Kidney tubule cell (primary cell): ENCODE data around the gene LCN6.
"Not testable (repeated sequence)": the region's sequence is repeated elsewhere in the genome, so short reads cannot be mapped to it uniquely, and the experiment has no call there.

Experiments
- DNase-seq: peaks from one replicate; pipeline ENCODE4 v3.0.0-alpha.2; 2018; ENCODE audit warnings: low spot score

The LCN6 gene, protein sequence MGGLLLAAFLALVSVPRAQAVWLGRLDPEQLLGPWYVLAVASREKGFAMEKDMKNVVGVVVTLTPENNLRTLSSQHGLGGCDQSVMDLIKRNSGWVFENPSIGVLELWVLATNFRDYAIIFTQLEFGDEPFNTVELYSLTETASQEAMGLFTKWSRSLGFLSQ

GRCh38 chr9:136748201-136748600, at the start of gene LCN6:
Gene LCN6 (minus strand): TSS chr9:136748525. CDS start chr9:136748483, 42 bp downstream.
- no peak for DNase-seq

DNA sequence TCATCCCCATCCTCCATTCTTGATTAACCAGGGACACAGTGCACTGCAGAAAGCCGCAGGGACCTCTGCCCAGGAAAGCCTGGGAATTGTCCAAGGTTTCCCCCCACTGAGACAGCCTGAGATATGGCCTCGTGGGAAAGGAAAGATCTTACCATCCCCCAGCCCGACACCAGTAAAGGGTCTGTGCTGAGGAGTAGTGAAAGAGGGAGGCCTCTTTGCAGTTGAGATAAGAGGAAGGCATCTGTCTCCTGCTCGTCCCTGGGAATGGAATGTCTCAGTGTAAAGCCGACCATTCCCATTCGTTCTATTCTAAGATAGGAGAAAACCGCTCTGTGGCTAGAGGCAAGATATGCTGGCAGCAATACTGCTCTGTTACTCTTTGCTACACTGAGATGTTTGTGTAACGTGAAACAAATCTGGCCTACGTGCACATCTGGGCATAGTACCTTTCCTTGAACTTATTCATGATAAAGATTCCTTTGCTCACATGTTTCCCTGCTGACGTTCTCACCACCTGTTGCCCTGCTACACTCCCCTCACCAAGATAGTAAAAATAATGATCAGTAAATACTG, 48.5 kb upstream of the LCN6 start:
- not testable (repeated sequence) for DNase-seq

DNA sequence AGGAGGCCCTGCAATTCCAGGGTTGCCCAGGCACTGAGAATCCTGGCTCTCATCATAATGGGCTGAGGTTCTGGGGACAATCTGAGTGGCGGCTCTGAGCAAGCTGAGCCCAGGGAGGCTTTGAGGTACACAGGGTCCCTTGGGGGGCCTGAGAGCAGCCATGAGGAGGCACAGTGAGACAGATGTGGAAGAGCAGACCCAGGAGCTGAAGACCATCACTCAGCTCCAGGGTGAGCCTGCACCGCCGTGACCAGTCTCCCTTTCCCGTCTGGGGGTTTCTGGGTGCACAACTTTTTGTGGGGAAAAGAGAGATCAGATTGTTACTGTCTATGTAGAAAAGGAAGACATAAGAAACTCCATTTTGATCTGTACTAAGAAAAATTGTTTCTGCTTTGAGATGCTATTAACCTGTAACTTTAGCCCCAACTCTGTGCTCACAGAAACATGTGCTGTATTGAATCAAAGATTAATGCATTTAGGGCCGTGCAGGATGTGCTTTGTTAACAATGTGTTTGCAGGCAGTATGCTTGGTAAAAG, 48.0 kb upstream of the LCN6 start, which contains the start of gene CCDC183:
Gene CCDC183 (plus strand): TSS at position 101 of the 537 bp plus-strand sequence. CDS start 60 bp downstream, at position 161.
- DNase-seq, result no peak

DNA sequence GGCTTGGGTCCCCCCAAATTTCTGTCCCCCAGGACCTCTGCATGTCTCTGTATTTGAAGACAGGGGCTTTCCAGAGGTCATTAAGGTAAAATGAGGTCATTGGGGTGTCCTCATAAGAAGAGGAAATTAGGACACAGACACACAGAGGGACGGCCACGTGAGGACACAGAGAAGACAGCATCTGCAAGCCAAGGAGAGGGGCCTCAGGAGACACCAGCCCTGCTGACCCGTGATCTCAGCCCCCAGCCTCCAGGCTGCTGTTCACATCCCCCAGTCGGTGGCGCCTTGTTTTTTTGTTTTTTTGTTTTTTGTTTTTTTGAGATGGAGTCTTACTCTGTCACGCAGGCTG, 46.6 kb upstream of the LCN6 start:
- no peak for DNase-seq

GRCh38 chr9:136794281-136794999, 46.1 kb upstream of the LCN6 start:
- no peak for DNase-seq

- DNase-seq, result no peak
These were observed 45.0 kb upstream of the LCN6 start for GRCh38 chr9:136793086-136793946.

DNA sequence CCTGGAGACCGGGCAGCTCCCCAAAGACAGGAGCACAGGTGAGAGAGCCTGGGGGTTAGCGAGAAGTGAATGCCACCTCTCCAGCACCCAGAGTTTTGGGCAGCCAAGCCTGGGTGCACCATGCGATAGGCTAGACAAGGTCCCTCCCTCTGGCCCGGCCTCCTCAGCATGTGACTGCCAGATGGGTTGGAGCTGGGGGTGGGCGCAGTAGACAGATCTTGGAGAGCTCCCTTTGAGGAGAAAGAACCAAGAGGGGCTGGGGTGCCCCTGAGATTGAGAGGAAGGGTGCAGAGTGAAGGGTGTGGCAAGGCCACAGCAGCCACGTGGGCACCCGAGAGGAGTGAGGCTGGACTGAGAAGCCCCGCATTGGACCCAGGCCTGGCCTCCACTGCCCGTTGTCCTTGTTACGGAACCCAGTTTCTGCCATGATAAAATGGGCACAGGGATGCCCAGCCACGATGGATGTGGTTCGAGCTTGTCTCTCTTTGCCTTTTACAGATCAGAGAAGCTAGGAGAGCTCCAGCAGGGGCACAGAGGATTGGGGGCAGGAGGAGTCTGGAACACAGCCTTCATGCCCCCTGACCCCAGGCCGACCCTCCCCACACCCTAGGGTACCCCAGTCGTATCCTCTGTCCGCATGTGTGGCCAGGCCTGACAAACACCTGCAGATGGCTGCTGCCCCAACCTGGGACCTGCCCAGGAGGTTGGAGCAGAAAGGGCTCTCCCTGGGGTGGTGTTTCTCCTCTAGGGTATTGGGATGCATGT, 44.2 kb upstream of the LCN6 start:
- no peak for DNase-seq

GRCh38 chr9:136791516-136792276, 43.4 kb upstream of the LCN6 start:
- peak; percentile 78 for DNase-seq

GRCh38 chr9:136790640-136791515, 42.6 kb upstream of the LCN6 start, which contains the start of gene TMEM141:
Gene TMEM141 (plus strand): TSS chr9:136791344. CDS start chr9:136791371, 27 bp downstream.
- peak; percentile 99 for DNase-seq

DNA sequence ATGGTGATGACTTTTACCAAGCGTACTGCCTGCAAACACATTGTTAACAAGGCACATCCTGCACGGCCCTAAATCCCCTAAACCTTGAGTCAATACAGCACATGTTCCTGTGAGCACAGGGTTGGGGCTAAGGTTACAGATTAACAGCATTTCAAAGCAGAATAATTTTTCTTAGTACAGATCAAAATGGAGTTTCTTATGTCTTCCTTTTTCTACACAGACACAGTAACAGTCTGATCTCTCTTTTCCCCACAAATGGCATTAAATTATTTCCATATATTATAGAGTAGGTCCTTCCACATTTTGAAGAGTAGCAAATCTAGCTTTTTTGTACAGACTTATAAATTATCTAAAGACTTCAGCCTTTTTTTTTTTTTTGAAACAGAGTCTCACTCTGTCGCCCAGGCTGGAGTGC, 41.2 kb upstream of the LCN6 start:
- DNase-seq, result no peak

DNA sequence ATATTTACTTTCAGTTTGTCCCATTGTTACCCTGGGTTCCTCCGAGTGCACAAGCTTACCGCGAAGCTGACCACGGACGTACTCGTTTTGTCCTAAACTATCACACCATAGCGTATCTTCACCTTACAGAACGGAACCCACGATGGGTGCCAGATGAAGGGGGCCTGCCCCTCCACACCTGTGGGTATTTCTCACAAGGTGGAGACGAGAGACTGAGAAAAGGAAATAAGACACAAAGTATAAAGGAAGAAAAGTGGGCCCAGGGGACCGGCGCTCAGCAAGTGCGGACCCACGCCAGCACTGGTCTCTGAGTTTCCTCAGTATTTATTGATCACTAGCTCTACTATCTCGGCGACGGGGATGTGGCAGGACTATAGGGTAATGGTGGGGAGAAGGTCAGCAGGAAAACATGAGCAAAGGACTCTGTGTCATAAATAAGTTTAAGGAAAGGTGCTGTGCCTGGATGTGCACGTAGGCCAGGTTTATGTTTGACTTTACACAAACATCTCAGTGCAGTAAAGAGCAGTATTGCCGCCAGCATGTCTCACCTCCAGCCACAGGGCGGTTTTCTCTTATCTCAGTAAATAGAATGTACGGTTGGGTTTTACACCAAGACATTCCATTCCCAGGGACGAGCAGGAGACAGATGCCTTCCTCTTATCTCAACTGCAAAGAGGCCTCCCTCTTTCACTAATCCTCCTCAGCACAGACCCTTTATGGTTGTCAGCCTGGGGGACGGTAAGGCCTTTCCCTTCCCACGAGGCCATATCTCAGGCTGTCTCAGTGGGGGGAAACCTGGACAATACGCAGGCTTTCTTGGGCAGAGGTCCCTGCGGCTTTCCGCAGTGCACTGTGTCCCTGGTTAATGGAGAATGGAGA, 40.6 kb upstream of the LCN6 start:
- DNase-seq, result not testable (repeated sequence)

DNA sequence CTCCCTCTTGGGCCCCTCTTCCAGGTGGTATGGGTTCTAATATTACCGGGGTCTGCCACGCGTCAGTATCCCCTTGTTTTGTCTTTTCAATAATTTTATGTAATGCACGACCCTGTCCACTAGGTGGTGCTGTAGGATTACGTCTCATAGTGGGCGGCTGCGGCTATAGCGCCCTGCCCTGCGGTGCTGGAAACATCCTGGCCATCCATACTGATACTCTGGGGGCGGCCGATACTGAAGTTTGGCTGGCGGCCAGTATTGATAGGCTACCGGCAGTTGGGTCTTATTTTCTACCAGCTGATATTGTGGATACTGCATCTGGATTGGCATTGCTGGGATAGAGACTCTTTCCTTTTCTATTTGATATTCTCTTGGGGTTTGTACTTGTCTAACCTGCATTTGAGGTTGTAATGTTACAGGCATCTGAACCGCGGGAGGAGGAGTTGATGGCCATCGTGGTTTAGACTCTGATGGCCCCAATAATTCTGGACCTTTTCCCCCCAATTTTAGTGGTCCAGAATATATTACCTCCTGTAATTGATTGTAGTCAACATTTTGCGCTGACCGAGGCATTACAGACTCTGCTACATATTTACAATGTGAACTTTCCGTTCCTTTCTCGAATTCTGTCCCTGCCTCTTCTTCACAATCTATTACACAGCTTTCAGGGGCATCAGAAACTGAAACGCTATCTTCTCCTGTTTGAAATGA, 39.5 kb upstream of the LCN6 start:
- DNase-seq, result peak; percentile 65

GRCh38 chr9:136786983-136787382, 38.7 kb upstream of the LCN6 start:
- DNase-seq, result not testable (repeated sequence)

GRCh38 chr9:136786451-136786850, 38.1 kb upstream of the LCN6 start:
- DNase-seq, result no peak

- DNase-seq, result peak; percentile 74
These were observed 37.4 kb upstream of the LCN6 start for GRCh38 chr9:136785565-136786355.

GRCh38 chr9:136784997-136785361, 36.7 kb upstream of the LCN6 start:
- peak; percentile 61 for DNase-seq
